Measurements from ENCODE around the gene LIMCH1. TPM values are rescaled to one million over a fixed set of nuclear protein-coding genes. Genes with fewer than 3 reads are reported as not detected.

LIMCH1 gene
- total and polyA plus RNA-seq, 2 of the 8 experiments (the other 6 are each of a cell fraction or from before 2014, with no cell fraction given), result 2.7 to 3.0 TPM

DNA sequence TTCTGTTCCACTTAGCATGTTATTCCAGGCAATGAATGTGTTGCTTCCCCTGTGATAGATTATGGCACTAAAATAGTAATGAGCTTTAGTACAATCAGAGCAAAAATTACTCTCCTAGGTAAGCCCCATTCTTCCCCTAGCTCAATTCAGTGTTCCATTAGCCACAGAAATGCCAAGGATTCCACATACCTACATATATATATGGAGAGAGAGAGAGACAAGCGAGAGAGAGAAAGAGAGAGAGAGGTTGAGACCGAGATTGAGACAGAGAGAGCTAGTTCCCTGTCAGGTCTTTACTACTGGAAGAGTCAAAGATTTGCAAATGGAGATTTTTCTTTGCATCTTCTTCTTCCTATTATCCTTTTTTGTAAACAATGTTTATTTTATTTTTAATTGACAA lies 8.7 kb downstream of the LIMCH1 start:
- H3K18ac ChIP-seq (ENCODE audit: extremely low read depth, low read length), result no peak overlapping the region
- no peak overlapping the region for H2AFZ ChIP-seq (ENCODE audit: low read length)
- no peaks in the 10 kb centered on the region for H3K79me1 ChIP-seq (ENCODE audit: low read depth, low read length)
- TF ChIP-seq TBP (IDR thresholded peaks at IDR 0.05; ENCODE audit: low read depth, low read length) (no peak), TEAD4 (IDR thresholded peaks at IDR 0.05; ENCODE audit: low read depth, low read length) (peak; percentile 56; the same call in 1 of the 2 replicates)
- H3K4ac ChIP-seq (replicated peaks; ENCODE audit: insufficient read length, low read depth, low read length), result no peak overlapping the region
- DNase-seq (ENCODE audit: low read depth in 1 of 2, low spot score in 2 of 2) (no peak), FAIRE-seq (no peak)
- H3K27me3 ChIP-seq (replicated peaks in 1 of 4; ENCODE audit: control insufficient read depth in 3 of 4, extremely low read depth in 1 of 4, insufficient read depth in 3 of 4, low read length in 3 of 4), result no peaks in the 10 kb centered on the region; a peak in 1 of 7 replicates
- H2BK5ac ChIP-seq (ENCODE audit: low read depth, low read length), result no peak overlapping the region
- no peak overlapping the region for H3K56ac ChIP-seq (replicated peaks; ENCODE audit: insufficient read length, low read depth, low read length)
- no peak overlapping the region for H2BK15ac ChIP-seq (ENCODE audit: low read length)
- WGBS, 2 experiments (ENCODE audit: extremely low coverage in 1 of 2, insufficient coverage in 1 of 2, insufficient read length in 1 of 2, insufficient replicate concordance in 2 of 2, low coverage in 1 of 2, low lambda C conversion rate in 2 of 2, missing lambda C conversion rate in 1 of 2), result 66% methylated on average over 2 of the region's 2 CpGs; no CpG with 5 or more reads in 1 of the 2 experiments
- no peak overlapping the region for H2AK5ac ChIP-seq (ENCODE audit: low read depth, low read length)
- POLR2A ChIA-PET (ENCODE audit: partially characterized antibody), result interaction anchor here (0.7 kb wide), 1 partner anchor 11 kb away, joined by 3 read pairs; no protein-coding TSS in a partner anchor
- no peak overlapping the region for H3K23ac ChIP-seq (ENCODE audit: insufficient read length)
- H3K9ac ChIP-seq (replicated peaks in 1 of 4; ENCODE audit: extremely low read depth in 1 of 4, low read depth in 3 of 4, low read length in 3 of 4), result no peak overlapping the region
- H3K4me2 ChIP-seq (ENCODE audit: insufficient read depth in 1 of 2, low read depth in 2 of 2, low read length in 2 of 2), result no peak overlapping the region
- H3K79me2 ChIP-seq (ENCODE audit: control insufficient read depth in 1 of 2, insufficient read depth in 2 of 2, low read length in 2 of 2), result no peaks in the 10 kb centered on the region
- no peak overlapping the region for H4K91ac ChIP-seq (replicated peaks; ENCODE audit: insufficient read length, low read length)
- H4K5ac ChIP-seq (ENCODE audit: insufficient read length, low read depth, low read length), result no peak overlapping the region
- H2BK12ac ChIP-seq (ENCODE audit: low read depth, low read length), result no peak overlapping the region
- no peaks in the 10 kb centered on the region for H3K9me3 ChIP-seq (ENCODE audit: insufficient read depth in 2 of 2, low read depth in 1 of 2, low read length in 1 of 2)
- H2BK120ac ChIP-seq (replicated peaks; ENCODE audit: low read depth, low read length), result no peak overlapping the region
- H3K27ac ChIP-seq (ENCODE audit: low read depth, low read length), result no peak overlapping the region
- H2BK20ac ChIP-seq (ENCODE audit: low read length), result no peak overlapping the region
- CTCF ChIA-PET (ENCODE audit: partially characterized antibody), result interaction anchor here (0.7 to 1.4 kb wide), 3 partner anchors 13 to 188 kb away, joined by 3 to 4 read pairs (median 3); no protein-coding TSS in a partner anchor
- H3K23me2 ChIP-seq (ENCODE audit: low read depth, low read length), result no peaks in the 10 kb centered on the region
- no peaks in the 10 kb centered on the region for H4K20me1 ChIP-seq (replicated peaks in 1 of 2; ENCODE audit: control insufficient read depth in 1 of 2, insufficient read depth in 2 of 2, low read length in 2 of 2)
- no peaks in the 10 kb centered on the region for H3K36me3 ChIP-seq (ENCODE audit: control insufficient read depth in 2 of 4, insufficient read depth in 4 of 4, low read length in 3 of 4)
- no peak overlapping the region for H4K8ac ChIP-seq (ENCODE audit: extremely low read depth, insufficient read depth, low read length)
- H3K14ac ChIP-seq (ENCODE audit: insufficient read length), result no peak overlapping the region
- H3K4me1 ChIP-seq (replicated peaks in 1 of 4; ENCODE audit: control insufficient read depth in 3 of 4, insufficient read depth in 4 of 4, low read length in 3 of 4), result peaks cover 0 to 6% (median 0%) of the 10 kb centered on the region in 4 experiments; a peak in 1 of 7 replicates
- H3K4me3 ChIP-seq (ENCODE audit: extremely low read depth in 1 of 4, insufficient read depth in 2 of 4, low read depth in 3 of 4, low read length in 4 of 4), result no peak overlapping the region
